ENCODE data around the gene UNC50.
A peak's percentile ranks its signal among the peaks of the same experiment; 100 is the strongest.

The UNC50 gene

GRCh38 chr2:98608116-98608961 is at the start of gene UNC50, which contains the start of gene COA5:
TSS of gene UNC50 (plus strand) at chr2:98608589. CDS start at chr2:98609760, 1,171 bp downstream.
TSS of gene COA5 (minus strand) at chr2:98608512. CDS start at chr2:98608405, 107 bp downstream.
- peak; percentile 40 for DNase-seq

GRCh38 chr2:98558852-98559530 is 49.4 kb upstream of the UNC50 start:
- DNase-seq, result no peak

- DNase-seq, result no peak
Observed at GRCh38 chr2:98559581-98559980, 48.8 kb upstream of the UNC50 start.

- DNase-seq, result no peak
Observed at GRCh38 chr2:98560256-98560771, 48.1 kb upstream of the UNC50 start.

- no peak for DNase-seq
Observed at GRCh38 chr2:98561018-98561417, 47.4 kb upstream of the UNC50 start.

- no peak for DNase-seq
Observed at GRCh38 chr2:98561902-98562695, 46.3 kb upstream of the UNC50 start.

GRCh38 chr2:98563394-98563793 is 45.0 kb upstream of the UNC50 start:
- DNase-seq, result no peak

GRCh38 chr2:98564541-98565132 is 43.8 kb upstream of the UNC50 start:
- DNase-seq, result no peak

- DNase-seq, result no peak
Observed at GRCh38 chr2:98565286-98565860, 43.0 kb upstream of the UNC50 start.

GRCh38 chr2:98565941-98566340 is 42.4 kb upstream of the UNC50 start:
- DNase-seq, result no peak

- no peak for DNase-seq
Observed at GRCh38 chr2:98568161-98568956, 40.0 kb upstream of the UNC50 start.

GRCh38 chr2:98569197-98569793 is 39.1 kb upstream of the UNC50 start:
- no peak for DNase-seq

- no peak for DNase-seq
Observed at GRCh38 chr2:98569915-98570314, 38.5 kb upstream of the UNC50 start.

- DNase-seq, result no peak
Observed at GRCh38 chr2:98570356-98570755, 38.0 kb upstream of the UNC50 start.

- DNase-seq, result no peak
Observed at GRCh38 chr2:98571121-98571701, 37.2 kb upstream of the UNC50 start.

GRCh38 chr2:98571796-98572195 is 36.6 kb upstream of the UNC50 start:
- no peak for DNase-seq

- DNase-seq, result no peak
Observed at GRCh38 chr2:98572211-98572610, 36.2 kb upstream of the UNC50 start.

- no peak for DNase-seq
Observed at GRCh38 chr2:98572676-98573075, 35.7 kb upstream of the UNC50 start.

- DNase-seq, result no peak
Observed at GRCh38 chr2:98573426-98573825, 35.0 kb upstream of the UNC50 start.

- DNase-seq, result no peak
Observed at GRCh38 chr2:98576666-98577312, 31.6 kb upstream of the UNC50 start.

Data from SIG-M5 (cell line).